SK-MEL-5 (cell line): Measurements from ENCODE around the gene PPP2R5A. TPM values are rescaled to one million over a fixed set of nuclear protein-coding genes. Genes with fewer than 3 reads are reported as not detected.
"Not testable (repeated sequence)": the region's sequence is repeated elsewhere in the genome, so short reads cannot be mapped to it uniquely, and the experiment has no call there.

Source experiments
- DNase-seq: peaks from one replicate; pipeline ENCODE4 v3.0.0-alpha.2; 2016; ENCODE audit warnings: low read depth, low spot score
- in situ Hi-C: cut with HindIII; loops from 2 replicates; pipeline ENCODE4 v1.10.0; 2016; ENCODE audit warnings: low sequenced_read_pairs, high pct_unique_total_duplicates, low pct_unique_long_range_greater_than_20kb
- total RNA-seq: library from RNA; depleted of rRNA; stranded (reverse); fragments of >200 nt; shearing (Covaris generic); gene quantifications from 2 replicates; pipeline ENCODE4 v1.2.3, GENCODE V29; 2014

The PPP2R5A gene
- total RNA-seq, 1 experiment from 2014 or later, result 55.8 TPM

DNA sequence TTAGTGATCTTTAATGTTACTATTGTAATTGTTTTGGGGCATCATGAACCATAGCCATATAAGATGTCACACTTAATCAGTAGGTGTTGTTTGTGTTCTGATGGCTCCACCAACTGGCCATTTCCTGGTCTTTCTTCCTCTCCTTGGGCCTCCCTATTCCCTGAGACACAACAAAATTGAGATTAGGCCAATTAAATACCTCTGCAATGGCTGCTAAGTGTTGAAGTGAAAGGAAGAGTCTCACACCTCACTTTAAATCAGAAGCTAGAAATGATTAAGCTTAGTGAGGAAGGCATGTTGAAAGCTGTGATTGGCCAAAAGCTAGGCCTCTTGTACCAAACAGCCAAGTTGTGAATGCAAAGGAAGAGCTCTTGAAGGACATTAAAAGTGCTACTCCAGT, 30.7 kb downstream of the PPP2R5A start:
- in situ Hi-C loops, result no loop called here
- peak; percentile 67 for DNase-seq

DNA sequence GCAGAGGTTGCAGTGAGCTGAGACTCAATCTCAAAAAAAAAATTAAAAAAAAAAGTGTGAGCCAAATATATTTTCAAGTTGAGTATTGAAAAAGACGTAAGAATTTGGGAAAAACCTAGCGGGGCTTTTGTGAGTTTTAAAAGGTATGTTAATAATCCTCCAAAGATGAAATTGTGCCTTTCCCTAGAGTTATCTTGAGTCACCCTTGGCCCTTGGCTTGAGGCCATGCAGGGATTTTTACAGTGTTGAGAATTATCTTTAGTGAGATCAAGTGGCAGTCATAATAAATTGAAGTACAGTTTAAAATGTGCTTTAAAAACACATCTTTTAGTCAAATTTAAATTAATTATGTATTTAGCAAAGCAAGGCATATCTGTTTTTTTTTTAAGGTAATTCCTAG, 32.7 kb downstream of the PPP2R5A start:
- in situ Hi-C loops, result no loop called here
- no peak for DNase-seq

DNA sequence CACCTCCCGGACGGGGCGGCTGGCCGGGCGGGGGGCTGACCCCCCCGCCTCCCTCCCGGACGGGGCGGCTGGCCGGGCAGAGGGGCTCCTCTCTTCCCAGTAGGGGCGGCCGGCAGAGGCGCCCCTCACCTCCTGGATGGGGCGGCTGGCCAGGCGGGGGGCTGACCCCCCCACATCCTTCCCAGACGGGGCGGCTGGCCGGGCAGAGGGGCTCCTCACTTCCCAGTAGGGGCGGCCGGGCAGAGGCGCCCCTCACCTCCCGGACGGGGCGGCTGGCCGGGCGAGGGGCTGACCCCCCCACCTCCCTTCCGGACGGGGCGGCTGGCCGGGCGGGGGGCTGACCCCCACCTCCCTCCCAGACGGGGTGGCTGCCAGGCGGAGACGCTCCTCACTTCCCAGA, 35.8 kb downstream of the PPP2R5A start:
- in situ Hi-C loops, DNase-seq: not testable (repeated sequence)

DNA sequence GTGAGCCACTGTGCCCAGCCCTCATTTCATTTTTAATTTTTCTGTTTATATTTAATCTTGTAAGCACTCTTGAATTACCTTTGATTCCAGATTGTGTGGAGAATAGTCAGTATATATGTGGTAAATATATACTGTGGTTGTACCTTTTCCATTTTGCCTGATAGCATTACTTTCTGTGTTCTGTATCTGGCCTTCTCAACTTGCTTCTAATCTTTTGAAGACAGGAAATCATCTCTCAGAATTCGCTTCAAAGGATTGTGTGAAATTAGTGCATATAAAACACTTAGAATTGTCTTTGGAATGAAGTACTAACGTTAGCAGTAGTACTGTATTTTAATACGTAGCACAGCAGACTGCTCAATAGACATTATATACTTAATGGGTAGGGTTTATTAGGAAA, 37.9 kb downstream of the PPP2R5A start:
- in situ Hi-C loops, result no loop called here
- DNase-seq, result no peak

DNA sequence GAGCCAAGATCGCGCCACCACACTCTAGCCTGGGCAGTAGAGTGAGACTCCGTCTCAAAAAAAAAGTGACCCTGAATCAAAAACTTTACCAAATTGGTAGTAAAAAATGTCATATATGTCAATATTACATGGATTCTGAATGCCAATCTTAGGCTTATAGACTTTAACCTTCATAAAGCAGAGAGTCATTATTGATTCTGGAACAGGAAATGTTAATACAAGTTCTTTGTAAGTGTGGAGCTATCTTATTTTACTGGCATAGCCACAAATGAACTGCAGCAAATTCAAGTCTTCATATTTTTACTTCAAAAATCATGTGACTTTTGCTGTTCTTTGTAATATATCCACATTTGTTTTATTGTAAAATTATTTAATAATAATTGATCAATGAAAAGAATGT, 41.3 kb downstream of the PPP2R5A start:
- in situ Hi-C loops, result no loop called here
- DNase-seq, result no peak

DNA sequence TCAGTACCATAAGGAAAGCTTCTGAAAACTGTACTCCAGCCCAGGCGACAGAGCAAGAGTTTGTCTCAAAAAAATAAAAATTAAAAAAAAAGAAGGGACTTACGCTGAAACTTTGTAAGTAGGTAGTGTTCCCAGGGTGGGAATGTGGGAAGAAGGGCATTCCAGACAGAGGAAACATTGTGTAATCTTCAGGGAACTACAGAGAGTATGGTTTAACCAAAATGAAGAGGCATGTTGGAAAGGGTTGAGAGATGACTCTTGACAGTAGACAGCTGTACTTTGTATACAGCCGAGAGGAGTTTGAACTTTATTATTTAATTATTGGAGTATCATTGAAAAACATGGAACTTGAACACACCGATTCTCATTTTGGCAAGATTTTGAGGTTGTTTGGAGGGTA, 43.0 kb downstream of the PPP2R5A start:
- DNase-seq, result peak; percentile 14
- in situ Hi-C loops, result no loop called here

DNA sequence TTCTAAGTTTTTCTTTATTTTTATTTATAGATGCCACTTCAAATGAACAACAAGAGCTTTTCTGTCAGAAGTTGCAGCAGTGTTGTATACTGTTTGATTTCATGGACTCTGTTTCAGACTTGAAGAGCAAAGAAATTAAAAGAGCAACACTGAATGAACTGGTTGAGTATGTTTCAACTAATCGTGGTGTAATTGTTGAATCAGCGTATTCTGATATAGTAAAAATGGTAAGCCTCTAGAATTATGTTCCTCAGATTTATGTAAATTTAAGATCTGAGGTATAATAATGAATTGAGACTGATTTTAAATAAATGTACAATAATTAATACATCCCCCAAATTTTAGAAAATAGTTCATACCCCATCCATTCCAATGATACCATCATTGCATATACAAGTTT, 43.9 kb downstream of the PPP2R5A start:
- in situ Hi-C loops, result no loop called here
- DNase-seq, result no peak

DNA sequence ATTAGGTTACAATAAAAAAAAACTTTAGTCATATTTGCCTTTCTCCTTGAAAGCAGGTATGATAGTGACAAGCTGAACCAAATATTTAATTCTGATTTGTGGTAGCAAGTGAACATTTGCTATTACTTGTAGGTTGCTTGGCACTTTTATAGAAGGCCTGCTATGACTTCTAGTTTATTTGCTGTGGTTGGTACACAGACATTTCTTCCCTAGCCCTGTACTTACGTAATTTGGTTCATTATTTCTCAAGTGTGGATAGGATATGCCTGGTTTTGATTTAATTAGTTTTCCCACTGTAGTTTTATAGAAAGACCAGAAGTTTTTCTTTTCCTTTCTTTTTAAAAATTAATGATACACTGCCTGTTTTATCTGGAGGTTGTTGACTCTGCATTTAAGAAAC, 55.9 kb downstream of the PPP2R5A start:
- in situ Hi-C loops, result no loop called here
- no peak for DNase-seq

DNA sequence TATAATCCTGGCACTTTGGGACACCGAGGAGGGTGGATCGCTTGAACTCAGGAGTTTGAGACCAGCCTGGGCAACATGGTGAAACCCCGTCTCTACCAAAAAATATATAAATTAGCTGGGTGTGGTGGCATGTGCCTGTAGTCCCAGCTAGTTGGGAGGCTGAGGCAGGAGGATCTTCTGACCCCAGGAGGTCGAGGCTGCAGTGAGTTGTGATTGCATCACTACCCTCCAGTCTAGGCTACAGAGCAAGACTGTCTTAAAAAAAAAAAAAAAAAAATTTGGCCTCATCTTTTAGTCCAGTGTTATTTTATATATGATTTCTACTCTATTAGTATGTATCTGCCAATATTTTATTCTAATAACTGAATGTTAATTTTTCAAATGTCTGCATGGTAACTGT, 59.7 kb downstream of the PPP2R5A start:
- DNase-seq, result no peak
- in situ Hi-C loops, result no loop called here

DNA sequence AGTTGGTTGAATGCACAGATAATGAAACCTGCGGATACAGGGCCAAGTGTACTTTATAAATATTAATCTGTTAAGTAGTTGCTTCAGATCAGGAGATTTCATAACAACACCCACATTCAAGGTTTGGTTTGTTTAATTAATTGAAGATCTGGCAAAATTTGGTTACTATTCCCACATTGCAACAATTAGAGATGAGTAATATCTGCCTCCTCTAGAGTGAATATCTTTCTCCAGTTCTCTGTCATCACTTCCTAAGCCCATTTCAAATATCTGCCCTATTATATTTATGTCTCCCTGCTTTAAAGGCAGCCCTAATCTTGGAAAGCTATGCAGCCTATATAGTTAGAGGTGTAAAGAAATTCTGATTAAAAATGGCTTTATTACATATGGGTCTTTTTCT, 61.4 kb downstream of the PPP2R5A start:
- no peak for DNase-seq
- in situ Hi-C loops, result no loop called here

DNA sequence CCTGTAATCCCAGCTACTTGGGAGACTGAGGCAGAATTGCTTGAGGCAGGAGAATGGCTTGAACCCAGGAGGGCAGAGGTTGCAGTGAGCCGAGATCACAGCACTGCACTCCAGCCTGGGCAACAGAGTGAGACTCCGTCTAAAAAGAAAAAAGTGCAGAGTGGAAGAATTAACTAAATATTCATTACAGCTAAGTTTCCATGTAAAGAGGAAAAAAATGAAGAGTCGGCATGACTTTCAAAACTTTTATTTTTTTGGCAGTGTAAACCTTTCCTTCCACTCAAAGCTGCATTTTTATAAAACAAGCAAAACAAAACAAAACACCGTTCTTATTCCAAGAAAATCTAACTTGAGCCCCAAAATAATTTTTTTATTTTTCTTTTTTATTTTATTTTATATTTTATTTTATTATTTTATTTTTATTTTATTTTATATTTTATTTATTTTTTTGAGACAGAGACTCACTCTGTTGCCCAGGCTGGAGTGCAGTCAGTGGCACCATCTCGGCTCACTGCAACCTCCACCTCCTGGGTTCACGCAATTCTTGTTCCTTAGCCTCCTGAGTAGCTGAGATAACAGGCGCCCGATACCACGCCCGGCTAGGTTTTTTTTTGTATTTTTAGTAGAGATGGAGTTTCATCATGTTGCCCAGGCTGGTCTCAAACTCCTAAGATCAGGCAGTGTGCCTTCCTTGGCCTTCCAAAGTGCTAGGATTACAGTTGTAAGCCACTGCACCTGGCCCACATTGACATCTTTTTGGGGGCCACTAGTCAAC, 66.6 kb downstream of the PPP2R5A start:
- DNase-seq, result no peak
- in situ Hi-C loops, result no loop called here

DNA sequence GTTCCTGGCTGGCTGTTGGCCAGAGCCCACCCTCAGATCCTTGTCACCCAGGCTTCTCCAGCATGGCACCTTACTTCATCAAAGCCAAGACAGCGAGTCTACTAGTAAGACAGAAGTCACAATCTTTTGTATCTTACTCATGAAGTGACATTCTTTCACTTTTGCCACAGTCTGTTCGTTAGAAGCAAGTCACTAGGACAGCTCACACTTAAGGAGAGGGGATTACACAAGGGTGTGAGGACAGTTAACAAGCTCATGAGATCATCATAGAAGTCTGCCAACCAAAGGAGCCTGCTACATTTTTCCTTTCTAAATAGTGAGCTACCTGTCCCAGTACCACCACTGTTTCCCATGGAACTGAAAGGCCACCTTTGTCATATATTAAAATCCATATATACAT, 68.0 kb downstream of the PPP2R5A start:
- in situ Hi-C loops, result no loop called here
- no peak for DNase-seq

DNA sequence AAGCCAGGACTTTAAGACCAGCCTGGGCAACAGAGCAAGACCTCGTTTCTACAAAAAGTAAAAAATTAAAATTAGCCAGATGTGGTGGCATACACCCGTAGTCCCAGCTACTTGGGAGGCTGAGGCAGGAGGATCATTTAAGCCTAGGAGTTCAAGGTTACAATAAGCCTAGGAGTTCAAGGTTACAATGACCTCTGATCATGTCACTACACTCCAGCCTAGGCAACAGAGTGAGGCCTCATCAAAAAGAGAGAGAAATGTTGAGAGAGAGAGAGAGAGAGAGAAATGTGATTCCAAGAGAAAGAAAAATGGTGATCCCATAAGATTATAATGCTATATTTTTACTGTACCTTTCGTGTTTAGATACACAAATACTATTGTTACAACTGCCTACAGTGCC, 69.3 kb downstream of the PPP2R5A start:
- in situ Hi-C loops, result no loop called here
- no peak for DNase-seq

DNA sequence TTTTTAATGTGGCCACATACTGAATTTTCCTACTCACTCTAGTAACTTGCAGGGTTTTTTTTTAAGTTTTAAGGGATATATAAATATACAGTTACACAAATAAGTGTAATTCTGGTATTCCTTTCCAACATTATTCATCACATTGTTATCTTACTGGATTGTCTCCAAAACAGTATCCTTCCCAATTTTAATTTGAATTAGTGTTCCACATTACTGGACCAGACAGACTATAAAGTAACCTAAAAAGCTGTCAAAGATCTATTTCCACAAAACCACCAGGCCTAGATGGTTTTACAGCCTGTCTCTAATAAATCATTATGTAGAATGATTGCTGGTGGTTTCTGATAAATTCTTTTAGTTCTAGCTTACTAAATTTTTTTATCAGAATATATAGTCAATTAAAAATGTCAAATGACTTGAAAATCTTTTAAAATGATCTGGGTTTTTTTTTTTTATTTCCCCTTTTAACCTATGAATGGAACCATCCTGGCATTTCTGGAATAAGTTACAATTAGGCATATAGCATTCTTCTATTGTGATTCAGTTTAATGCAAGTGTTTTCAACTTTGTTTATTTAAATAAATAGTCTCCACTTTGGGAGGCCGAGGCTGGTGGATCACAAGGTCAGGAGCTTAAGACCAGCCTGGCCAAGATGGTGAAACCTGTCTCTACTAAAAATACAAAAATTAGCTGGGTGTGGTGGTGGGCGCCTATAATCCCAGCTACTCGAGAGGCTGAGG, 70.2 kb downstream of the PPP2R5A start:
- no peak for DNase-seq
- in situ Hi-C loops, result no loop called here

DNA sequence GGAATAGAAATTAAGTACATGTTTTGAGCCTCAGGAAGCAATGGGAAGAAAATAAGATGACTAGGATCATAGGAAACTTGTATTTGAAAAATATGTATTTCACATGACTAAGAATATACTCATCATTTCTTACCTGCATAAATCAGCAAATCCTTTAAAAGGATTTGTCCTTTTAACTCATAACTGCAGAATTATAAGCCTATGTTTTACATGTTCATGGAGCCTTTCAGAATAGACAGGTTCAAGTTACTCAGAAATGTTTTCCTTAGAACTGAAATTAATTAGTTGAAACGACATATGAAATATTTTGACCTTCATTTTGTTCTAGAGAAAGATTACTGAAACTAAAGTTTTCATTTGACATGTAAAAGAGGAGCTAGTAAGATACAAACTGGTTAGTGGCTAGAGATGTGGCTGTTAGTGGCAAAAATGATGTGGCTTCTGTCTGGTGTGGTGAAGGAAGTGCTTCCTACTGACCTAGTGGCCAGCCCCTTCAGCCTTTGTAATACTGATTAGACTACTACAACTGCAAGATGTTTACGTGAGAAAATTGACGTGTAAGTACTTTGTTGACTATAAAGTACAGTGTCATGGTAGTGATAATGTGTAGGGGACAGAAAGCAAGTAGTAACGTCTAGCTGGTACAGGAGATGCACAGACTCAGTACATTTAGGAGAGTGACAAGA, 74.7 kb downstream of the PPP2R5A start:
- no peak for DNase-seq
- in situ Hi-C loops, result no loop called here

DNA sequence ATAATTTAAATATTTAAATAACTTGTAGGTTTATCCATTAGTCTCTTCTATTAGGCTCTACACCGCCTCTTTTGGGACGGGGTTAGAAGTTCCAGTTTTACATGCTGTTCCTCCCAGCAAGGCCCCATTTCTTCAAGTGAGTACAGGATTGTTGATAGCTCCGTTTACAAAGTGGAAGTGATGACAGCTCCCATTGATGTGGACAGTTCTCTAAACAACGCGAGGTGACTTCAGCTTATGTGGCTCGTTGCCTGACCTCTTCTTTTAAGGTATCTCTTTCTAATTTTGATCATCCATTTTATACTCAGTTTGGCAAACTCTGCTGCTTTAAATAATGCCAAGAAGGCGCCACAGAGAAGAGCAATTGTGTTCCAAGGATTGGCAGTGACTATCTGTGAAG, 79.8 kb downstream of the PPP2R5A start:
- DNase-seq, result no peak
- in situ Hi-C loops, result no loop called here

DNA sequence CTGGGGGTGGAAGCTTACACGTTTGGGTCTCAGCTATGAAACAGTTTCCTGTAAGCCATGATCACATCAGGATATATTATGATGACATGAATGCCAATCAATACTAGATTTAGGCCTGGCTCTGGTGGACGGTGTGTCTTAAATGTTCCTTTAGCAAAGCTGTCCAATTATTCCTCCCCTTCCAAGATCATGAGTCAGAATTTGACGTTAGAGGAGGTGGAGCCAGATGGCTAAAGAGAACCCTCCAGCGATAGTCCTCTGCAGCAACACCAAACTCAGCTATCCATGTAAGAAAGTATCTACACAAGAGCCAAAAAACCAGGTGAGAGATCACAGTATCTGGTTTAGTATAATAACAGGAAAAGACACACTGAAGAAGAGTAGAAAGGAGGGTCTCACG, 81.7 kb downstream of the PPP2R5A start:
- peak; percentile 37 for DNase-seq
- in situ Hi-C loops, result no loop called here

DNA sequence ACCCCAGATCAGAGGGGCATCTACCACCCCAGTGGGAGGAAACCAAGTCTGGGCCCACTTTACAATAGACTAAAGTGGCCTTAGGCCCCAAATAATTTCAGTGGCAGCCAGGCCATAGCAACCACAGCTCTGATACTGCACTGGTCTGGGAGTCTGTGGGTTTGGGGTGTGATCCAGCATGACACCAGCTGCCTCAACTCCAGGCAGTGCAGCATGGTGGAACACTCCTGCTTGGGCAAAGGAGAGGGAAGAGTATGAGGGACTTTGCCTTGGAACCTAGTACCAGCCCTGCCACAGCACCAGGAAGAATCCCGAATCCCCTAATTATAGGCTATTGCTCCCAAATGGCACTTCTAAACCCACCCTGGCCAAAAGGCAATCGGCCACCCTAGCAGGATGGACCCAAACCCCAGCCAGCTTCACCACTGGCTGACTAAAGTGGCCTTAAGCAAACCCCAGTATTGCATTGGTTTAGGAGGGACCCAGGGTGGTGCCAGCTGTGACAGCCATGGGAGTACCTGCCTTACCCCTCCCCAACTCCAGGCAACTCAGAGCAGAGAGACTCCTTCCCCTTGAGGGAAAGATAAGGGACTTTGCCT, 82.4 kb downstream of the PPP2R5A start:
- no peak for DNase-seq
- in situ Hi-C loops, result no loop called here
